Cardiac muscle cell (in vitro differentiated cells and primary cell): ENCODE measurements around the gene CORO7. TPM values are rescaled to one million over a fixed set of nuclear protein-coding genes. Genes with fewer than 3 reads are reported as not detected.

ENCODE experiments used
- DNase-seq, 2 donors: peaks; one replicate each; pipeline versions ENCODE4 v3.0.0 to v3.0.0-alpha.2; 2010 to 2017; ENCODE audit warnings: low read depth in 1 of 2, low spot score in 1 of 2
- H3K27ac ChIP-seq: fragments of 200-600 bp; sonication (generic); 2 replicates; pipeline ENCODE4 v1.5.1; 2016
- H3K27me3 ChIP-seq: fragments of 200-600 bp; sonication (generic); 2 replicates; pipeline ENCODE4 v1.6.0; 2016; ENCODE audit warnings: control low read depth
- H3K36me3 ChIP-seq: fragments of 200-600 bp; sonication (generic); 2 replicates; pipeline ENCODE4 v1.5.1; 2016; ENCODE audit warnings: control low read depth
- H3K4me1 ChIP-seq: fragments of 200-600 bp; sonication (generic); 2 replicates; pipeline ENCODE4 v1.8.1; 2017; ENCODE audit warnings: low read depth, mild to moderate bottlenecking, mixed run types
- H3K4me3 ChIP-seq: fragments of 200-600 bp; sonication (generic); 2 replicates; pipeline ENCODE4 v1.5.1; 2016; ENCODE audit warnings: mild to moderate bottlenecking
- H3K9me3 ChIP-seq: fragments of 200-600 bp; sonication (generic); 2 replicates; pipeline ENCODE4 v1.5.1; 2017; ENCODE audit warnings: low read depth, mild to moderate bottlenecking, control low read depth
- polyA plus RNA-seq: library from polyadenylated mRNA; unstranded; fragments of >200 nt; fragmentation: Nextera tagmentation; extraction: Ambion mirVana; gene quantifications from 2 replicates; pipeline ENCODE4 v1.2.1, GENCODE V29; 2016
- total RNA-seq: library from RNA; depleted of rRNA; stranded (reverse); fragments of >200 nt; gene quantifications from 2 replicates; pipeline ENCODE4 v1.2.3, GENCODE V29; 2016
- TF ChIP-seq, protein P1 (sequence below): IDR thresholded peaks from 2 replicates; pipeline ENCODE4 v1.5.1; 2012; ENCODE audit warnings: low read depth, mild to moderate bottlenecking, low read length

CORO7 gene
- total and polyA plus RNA-seq, 2 experiments from 2014 or later: 62.1 to 66.5 TPM

- no peaks in the 10 kb centered on the region for H3K36me3 ChIP-seq
- H3K9me3 ChIP-seq: no peaks in the 10 kb centered on the region
- H3K27ac ChIP-seq: no peak overlapping the region
- TF ChIP-seq, protein P1, sequence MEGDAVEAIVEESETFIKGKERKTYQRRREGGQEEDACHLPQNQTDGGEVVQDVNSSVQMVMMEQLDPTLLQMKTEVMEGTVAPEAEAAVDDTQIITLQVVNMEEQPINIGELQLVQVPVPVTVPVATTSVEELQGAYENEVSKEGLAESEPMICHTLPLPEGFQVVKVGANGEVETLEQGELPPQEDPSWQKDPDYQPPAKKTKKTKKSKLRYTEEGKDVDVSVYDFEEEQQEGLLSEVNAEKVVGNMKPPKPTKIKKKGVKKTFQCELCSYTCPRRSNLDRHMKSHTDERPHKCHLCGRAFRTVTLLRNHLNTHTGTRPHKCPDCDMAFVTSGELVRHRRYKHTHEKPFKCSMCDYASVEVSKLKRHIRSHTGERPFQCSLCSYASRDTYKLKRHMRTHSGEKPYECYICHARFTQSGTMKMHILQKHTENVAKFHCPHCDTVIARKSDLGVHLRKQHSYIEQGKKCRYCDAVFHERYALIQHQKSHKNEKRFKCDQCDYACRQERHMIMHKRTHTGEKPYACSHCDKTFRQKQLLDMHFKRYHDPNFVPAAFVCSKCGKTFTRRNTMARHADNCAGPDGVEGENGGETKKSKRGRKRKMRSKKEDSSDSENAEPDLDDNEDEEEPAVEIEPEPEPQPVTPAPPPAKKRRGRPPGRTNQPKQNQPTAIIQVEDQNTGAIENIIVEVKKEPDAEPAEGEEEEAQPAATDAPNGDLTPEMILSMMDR: no peak
- H3K4me3 ChIP-seq: no peak overlapping the region
- H3K27me3 ChIP-seq: no peaks in the 10 kb centered on the region
- no peak for DNase-seq
- no peaks in the 10 kb centered on the region for H3K4me1 ChIP-seq
Observed at GRCh38 chr16:4409081-4409932, 7.1 kb downstream of the CORO7 start.

DNA sequence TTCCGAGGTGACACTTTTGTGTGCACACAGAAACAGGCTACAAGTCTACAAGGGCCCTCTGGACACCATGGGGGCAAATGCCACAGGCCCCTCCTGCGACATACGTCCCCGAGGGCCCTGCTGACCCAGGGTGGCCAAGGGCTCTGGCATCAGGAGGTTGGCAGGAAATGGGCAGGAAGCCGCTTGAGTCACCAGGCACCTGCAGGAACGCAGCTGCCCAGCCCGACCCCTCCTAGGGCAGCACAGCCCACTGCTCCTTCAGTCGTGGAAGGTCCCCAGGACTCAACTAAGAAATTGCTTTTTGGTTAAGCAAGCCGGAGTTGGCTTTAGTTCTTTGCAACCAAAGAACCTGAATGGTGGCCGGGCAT, 8.1 kb downstream of the CORO7 start:
- TF ChIP-seq, protein P1: no peak
- no peak overlapping the region for H3K4me3 ChIP-seq
- no peaks in the 10 kb centered on the region for H3K4me1 ChIP-seq
- H3K36me3 ChIP-seq: no peaks in the 10 kb centered on the region
- DNase-seq: no peak
- H3K27me3 ChIP-seq: no peaks in the 10 kb centered on the region
- no peaks in the 10 kb centered on the region for H3K9me3 ChIP-seq
- H3K27ac ChIP-seq: no peak overlapping the region

DNA sequence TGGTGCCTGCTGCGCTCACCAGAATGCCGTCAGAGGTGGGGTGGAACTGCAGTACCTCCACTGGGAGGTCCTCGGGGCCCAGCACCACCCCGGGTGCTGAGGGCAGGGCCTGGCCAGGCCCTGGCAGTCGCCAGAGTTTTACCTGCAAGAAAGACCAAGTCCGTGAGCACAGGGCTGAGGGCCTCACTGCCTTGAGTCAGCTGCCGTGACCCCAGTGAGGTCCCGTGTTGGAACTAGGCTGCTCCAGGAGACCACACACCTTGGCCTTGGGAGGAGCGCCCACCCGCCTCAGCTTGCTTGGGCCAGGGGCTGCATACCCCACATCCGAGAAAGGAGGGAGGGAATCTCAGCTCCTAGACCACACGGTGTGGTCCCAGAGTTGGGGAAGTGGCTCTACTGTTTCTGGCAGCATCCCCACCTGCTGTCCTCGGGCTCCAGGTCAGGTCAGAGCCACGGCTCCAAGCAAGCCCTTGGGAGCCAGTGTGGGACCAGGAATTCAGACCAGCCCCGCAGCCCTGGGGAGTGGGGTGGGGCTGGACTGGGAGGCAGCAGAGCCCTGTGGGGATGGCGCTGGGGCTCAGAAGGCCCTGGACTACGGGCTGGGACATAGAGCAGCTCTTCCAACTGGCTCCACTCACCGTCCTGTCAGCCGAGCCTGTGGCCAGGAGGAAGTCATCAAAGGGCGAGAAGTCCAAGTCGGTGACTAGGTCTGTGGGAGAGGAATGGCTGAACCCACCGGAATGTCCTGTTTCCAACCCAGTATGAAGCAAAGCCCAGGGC, 8.7 kb downstream of the CORO7 start:
- no peaks in the 10 kb centered on the region for H3K4me1 ChIP-seq
- H3K36me3 ChIP-seq: no peaks in the 10 kb centered on the region
- H3K27me3 ChIP-seq: no peaks in the 10 kb centered on the region
- TF ChIP-seq, protein P1: no peak
- H3K9me3 ChIP-seq: no peaks in the 10 kb centered on the region
- no peak overlapping the region for H3K27ac ChIP-seq
- H3K4me3 ChIP-seq: no peak overlapping the region
- peak in 1 of 2 donors; percentile 57 for DNase-seq

DNA sequence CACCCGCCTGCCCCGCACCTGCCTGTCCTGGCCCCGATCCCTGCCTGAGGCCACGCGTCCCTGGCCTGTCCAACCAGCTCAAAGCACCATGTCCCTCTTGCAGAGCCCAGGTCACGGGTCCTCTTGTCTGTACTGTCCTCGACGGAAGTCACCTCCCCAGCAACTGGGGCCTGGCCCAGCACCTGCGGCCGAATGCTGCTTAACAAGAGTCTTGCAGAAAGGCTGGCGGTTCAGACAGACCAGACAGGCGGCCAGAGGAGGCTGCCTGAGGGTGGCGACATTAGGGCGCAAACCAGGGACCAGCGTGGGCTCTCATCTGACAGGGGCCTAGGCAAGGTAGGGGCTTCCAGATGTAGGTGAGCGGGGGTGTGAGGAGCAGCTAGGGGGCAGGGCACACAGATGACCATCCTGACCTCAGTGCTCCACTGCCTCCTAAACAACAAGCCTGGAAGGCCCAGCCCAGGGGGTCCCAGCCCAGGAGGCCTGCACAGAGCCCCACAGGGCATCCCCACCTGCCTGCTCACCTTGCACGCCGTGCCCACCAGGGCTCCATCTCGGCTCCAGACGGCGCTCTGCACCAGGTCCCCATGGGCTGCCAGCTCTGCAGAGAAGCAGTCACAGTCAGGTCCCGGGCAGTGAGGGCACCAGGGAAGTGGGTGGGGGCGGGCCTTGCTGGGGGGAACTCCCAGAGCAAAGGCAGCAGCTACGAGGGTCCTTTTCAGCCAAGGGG, 11.3 kb downstream of the CORO7 start:
- no peaks in the 10 kb centered on the region for H3K27me3 ChIP-seq
- no peak overlapping the region for H3K27ac ChIP-seq
- DNase-seq: no peak
- no peaks in the 10 kb centered on the region for H3K9me3 ChIP-seq
- H3K4me1 ChIP-seq: no peaks in the 10 kb centered on the region
- no peak overlapping the region for H3K4me3 ChIP-seq
- H3K36me3 ChIP-seq: no peaks in the 10 kb centered on the region
- TF ChIP-seq, protein P1: no peak

DNA sequence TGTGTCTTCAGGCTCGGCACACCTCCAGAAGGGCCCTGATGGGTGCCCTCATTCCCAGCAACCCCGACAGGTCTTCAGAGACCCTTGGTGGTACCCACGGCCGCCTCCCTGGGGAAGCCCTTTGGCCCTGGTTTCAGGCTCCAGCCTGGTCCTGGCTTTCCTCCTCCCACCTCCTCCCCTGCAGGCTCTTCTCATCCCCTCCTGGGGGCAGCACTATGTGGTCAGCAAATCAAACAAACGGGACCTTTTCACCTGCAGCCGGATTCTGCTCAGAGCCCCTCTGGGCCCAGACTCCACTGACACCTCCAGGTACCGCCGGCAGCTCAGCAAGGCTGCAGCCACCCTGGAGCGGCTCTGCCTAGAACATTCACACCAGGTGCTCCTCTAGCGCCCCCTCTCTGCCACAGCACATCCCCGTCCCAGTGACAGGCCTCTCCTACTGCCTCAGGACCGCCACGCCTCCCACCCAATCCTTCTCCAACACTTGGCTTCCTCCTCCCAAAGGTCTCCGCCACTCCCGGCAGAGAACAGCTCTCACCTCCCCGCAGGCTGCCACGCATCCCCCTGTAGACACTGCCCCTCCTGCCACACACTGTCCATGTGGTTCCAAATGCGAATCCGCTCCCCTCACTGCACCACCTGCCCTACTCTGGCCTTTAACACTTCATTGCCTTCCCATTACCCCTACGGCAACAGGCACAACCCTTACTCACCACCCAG, 12.0 kb downstream of the CORO7 start:
- Histone ChIP-seq H3K27me3 (no peaks in the 10 kb centered on the region), H3K4me1 (no peaks in the 10 kb centered on the region), H3K9me3 (no peaks in the 10 kb centered on the region), H3K27ac (no peak overlapping the region), H3K4me3 (no peak overlapping the region), H3K36me3 (no peaks in the 10 kb centered on the region)
- DNase-seq: peak; percentile 60 to 72
- TF ChIP-seq, protein P1: peak; percentile 81
